Breast epithelium (tissue), 4 donors: Measurements from ENCODE around the gene LIN28B. TPM values are rescaled to one million over a fixed set of nuclear protein-coding genes. Genes with fewer than 3 reads are reported as not detected.
"Not testable (repeated sequence)": the region's sequence is repeated elsewhere in the genome, so short reads cannot be mapped to it uniquely, and the experiment has no call there.

Experiments
- DNase-seq, 2 donors: peaks; one replicate each; pipeline ENCODE4 v3.0.0-alpha.2; 2019; ENCODE audit warnings: low spot score in 2 of 2
- H3K27ac ChIP-seq, 2 donors: fragments of 200-600 bp; sonication (generic) in 1 of 2; one replicate each; pipeline ENCODE4 v1.5.1; 2016 to 2019; ENCODE audit warnings: mild to moderate bottlenecking in 1 of 2
- H3K27me3 ChIP-seq, 2 donors: fragments of 200-600 bp; sonication (generic) in 1 of 2; one replicate each; pipeline versions ENCODE4 v1.5.1 to v1.6.0; 2017 to 2019; ENCODE audit warnings: control low read depth in 1 of 2, mild to moderate bottlenecking in 1 of 2
- H3K36me3 ChIP-seq: fragments of 200-600 bp; one replicate; pipeline ENCODE4 v1.5.1; 2019
- H3K4me1 ChIP-seq, 2 donors: fragments of 200-600 bp; sonication (generic); one replicate each; pipeline ENCODE4 v1.5.1; 2016 to 2019; ENCODE audit warnings: control low read depth in 1 of 2
- H3K4me3 ChIP-seq, 3 donors: fragments of 200-600 bp; sonication (generic); 1 replicate in 2 of 3; 2 replicates in 1 of 3; pipeline ENCODE4 v1.5.1; 2016 to 2019; ENCODE audit warnings: mild to moderate bottlenecking in 3 of 3, moderate library complexity in 2 of 3
- H3K9me3 ChIP-seq, 2 donors: fragments of 200-600 bp; sonication (generic) in 1 of 2; one replicate each; pipeline ENCODE4 v1.5.1; 2016 to 2019; ENCODE audit warnings: control low read depth in 1 of 2
- CTCF ChIP-seq, 3 donors: fragments of 450-650 bp; IDR thresholded peaks; one replicate each; pipeline ENCODE4 v1.5.1; 2016 to 2017; ENCODE audit warnings: antibody characterized with exemption in 3 of 3, mild to moderate bottlenecking in 3 of 3, moderate library complexity in 3 of 3
- POLR2A ChIP-seq: fragments of 450-650 bp; IDR thresholded peaks from one replicate; pipeline ENCODE4 v1.6.1; 2016; ENCODE audit warnings: antibody characterized with exemption, mild to moderate bottlenecking, moderate library complexity
- POLR2AphosphoS5 ChIP-seq, 3 donors: sonication (generic); formaldehyde crosslinking; IDR thresholded peaks; one replicate each; pipeline ENCODE4 v1.6.1; 2017; ENCODE audit warnings: antibody characterized with exemption in 3 of 3
- intact Hi-C: fragments of 100-400 bp; cut with DNase I; formaldehyde crosslinking; loops from one replicate; pipeline ENCODE4 v1.15.1; 2023; ENCODE audit warnings: low total_unique reads
- total RNA-seq, 3 donors: library from RNA; depleted of rRNA; stranded (reverse); fragments of >200 nt; gene quantifications; one replicate each; pipeline ENCODE4 v1.1.0, GENCODE V29; 2016

Gene LIN28B
- total RNA-seq, 3 donors from 2014 or later: not detected

- Histone ChIP-seq H3K9me3 (no peaks in the 10 kb centered on the region), H3K27ac (no peak overlapping the region), H3K27me3 (no peaks in the 10 kb centered on the region), H3K4me3 (no peak overlapping the region), H3K4me1 (no peaks in the 10 kb centered on the region), H3K36me3 (no peaks in the 10 kb centered on the region)
- intact Hi-C loops: no loop called here
- DNase-seq: no peak
- TF ChIP-seq POLR2A (no peak), POLR2AphosphoS5 (IDR thresholded peaks at IDR 0.05) (no peak), CTCF (IDR thresholded peaks at IDR 0.05) (no peak)
These were observed 115.9 kb downstream of the LIN28B start for GRCh38 chr6:105072798-105073199.

GRCh38 chr6:105075210-105075609, 118.3 kb downstream of the LIN28B start:
- H3K9me3 ChIP-seq: no peaks in the 10 kb centered on the region
- H3K27me3 ChIP-seq: no peaks in the 10 kb centered on the region
- no peaks in the 10 kb centered on the region for H3K4me1 ChIP-seq
- intact Hi-C loops: no loop called here
- DNase-seq: no peak
- no peak for TF ChIP-seq CTCF (IDR thresholded peaks at IDR 0.05)
- no peak for TF ChIP-seq POLR2AphosphoS5 (IDR thresholded peaks at IDR 0.05)
- no peak for TF ChIP-seq POLR2A
- H3K4me3 ChIP-seq: no peak overlapping the region
- no peak overlapping the region for H3K27ac ChIP-seq
- H3K36me3 ChIP-seq: no peaks in the 10 kb centered on the region

- H3K4me3 ChIP-seq, H3K27me3 ChIP-seq, H3K9me3 ChIP-seq, H3K4me1 ChIP-seq, DNase-seq, H3K27ac ChIP-seq, H3K36me3 ChIP-seq, intact Hi-C loops: not testable (repeated sequence)
These were observed 119.5 kb downstream of the LIN28B start for GRCh38 chr6:105076418-105076817.

- Histone ChIP-seq H3K4me1 (no peaks in the 10 kb centered on the region), H3K27ac (no peak overlapping the region), H3K4me3 (no peak overlapping the region), H3K27me3 (no peaks in the 10 kb centered on the region), H3K36me3 (no peaks in the 10 kb centered on the region), H3K9me3 (no peaks in the 10 kb centered on the region)
- TF ChIP-seq POLR2A: no peak
- TF ChIP-seq POLR2AphosphoS5 (IDR thresholded peaks at IDR 0.05): no peak
- peak in 1 of 3 donors; percentile 55 for TF ChIP-seq CTCF (IDR thresholded peaks at IDR 0.05)
- no peak for DNase-seq
- intact Hi-C loops: no loop called here
These were observed 120.9 kb downstream of the LIN28B start for GRCh38 chr6:105077596-105078385.

GRCh38 chr6:105078386-105078708, 121.4 kb downstream of the LIN28B start:
- no peaks in the 10 kb centered on the region for H3K4me1 ChIP-seq
- no peaks in the 10 kb centered on the region for H3K27me3 ChIP-seq
- intact Hi-C loops: no loop called here
- H3K9me3 ChIP-seq: no peaks in the 10 kb centered on the region
- no peak overlapping the region for H3K4me3 ChIP-seq
- H3K27ac ChIP-seq: no peak overlapping the region
- DNase-seq: no peak
- no peaks in the 10 kb centered on the region for H3K36me3 ChIP-seq
- TF ChIP-seq POLR2AphosphoS5 (IDR thresholded peaks at IDR 0.05) (no peak), POLR2A (no peak), CTCF (IDR thresholded peaks at IDR 0.05) (no peak)
